NCI-H460 (cell line): ENCODE measurements around the gene CRABP1. TPM values are rescaled to one million over a fixed set of nuclear protein-coding genes. Genes with fewer than 3 reads are reported as not detected.

Experiments
- DNase-seq: peaks from one replicate; pipeline ENCODE4 v3.0.0-alpha.2; 2016; ENCODE audit warnings: low read depth; ENCODE audit errors: extremely low read depth
- small RNA-seq, 2 experiments: library from RNA; depleted of rRNA; stranded (forward); fragments of <200 nt; gene quantifications; one replicate each; pipeline ENCODE3, GENCODE V24; 2014
- total RNA-seq: library from RNA; depleted of rRNA; stranded (reverse); fragments of >200 nt; shearing (Covaris generic); gene quantifications from 2 replicates; pipeline ENCODE4 v1.2.3, GENCODE V29; 2014; rRNA removed

Gene CRABP1
- total RNA-seq, 1 experiment from 2014 or later, result 0.25 TPM

DNA sequence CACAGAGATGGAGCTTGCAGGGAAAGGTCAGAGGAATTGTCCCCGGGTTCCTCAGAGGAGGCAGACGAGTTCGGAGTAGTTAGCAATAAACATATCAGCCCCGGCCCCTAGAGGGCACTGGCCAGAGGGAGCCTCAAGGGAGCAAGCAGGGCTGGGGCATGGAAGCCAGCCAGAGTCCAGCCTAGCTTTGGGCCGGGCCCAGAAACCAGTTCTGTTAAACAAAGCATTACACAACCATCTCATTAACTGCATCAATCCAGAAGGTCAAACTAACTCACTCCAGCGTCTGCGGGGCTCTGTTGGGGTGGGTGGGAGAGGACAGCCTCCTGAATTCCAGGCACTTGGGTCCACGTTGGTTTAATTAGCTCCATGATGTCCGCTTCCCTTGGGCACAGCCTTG, 56.8 kb downstream of the CRABP1 start:
- DNase-seq, result no peak

- DNase-seq, result no peak
These were observed 57.2 kb downstream of the CRABP1 start for GRCh38 chr15:78397382-78397781.

Small RNAs within 50 kb of the gene (small RNA-seq; reads per million reads assigned to genes)
- 0 to 0.10 reads per million in 2 experiments for gene AC090607.5

Other genes starting within 250 kb of the CRABP1 start
- gene SH2D7, start 247.8 kb upstream of the CRABP1 start, total RNA-seq, result not detected in 2 replicates
- gene CIB2, start 208.9 kb upstream of the CRABP1 start, total RNA-seq, result 5.2 and 6.2 TPM in 2 replicates
- gene IDH3A, start 191.0 kb upstream of the CRABP1 start, total RNA-seq, result 71.0 and 95.0 TPM in 2 replicates
- gene ACSBG1, start 105.8 kb upstream of the CRABP1 start, total RNA-seq, result 0.02 TPM in 1 of 2 replicates, not detected in the other
- gene DNAJA4, start 75.8 kb upstream of the CRABP1 start, total RNA-seq, result 0.12 TPM in 1 of 2 replicates, not detected in the other
- gene SKIC8, start 40.7 kb upstream of the CRABP1 start, total RNA-seq, result 73.2 and 79.6 TPM in 2 replicates
- 31.6 and 32.4 TPM in 2 replicates for gene IREB2, start 97.9 kb downstream of the CRABP1 start, total RNA-seq
- 6.6 and 6.9 TPM in 2 replicates for gene HYKK, start 167.2 kb downstream of the CRABP1 start, total RNA-seq
- gene PSMA4, start 200.1 kb downstream of the CRABP1 start, total RNA-seq, result 265 and 307 TPM in 2 replicates
- gene CHRNA5, start 225.2 kb downstream of the CRABP1 start, total RNA-seq, result 20.1 and 21.0 TPM in 2 replicates